MM.1S (cell line): Measurements from ENCODE around the gene SNX5.

ENCODE experiments used
- DNase-seq: peaks from one replicate; pipeline ENCODE4 v3.0.0-alpha.2; 2015
- H2AFZ ChIP-seq: fragments of 300-600 bp; sonication (generic); 2 replicates; pipeline ENCODE4 v1.6.0; 2016; ENCODE audit warnings: antibody characterized with exemption, low read length
- H3F3A ChIP-seq: fragments of 300-600 bp; sonication (generic); 2 replicates; pipeline ENCODE4 v1.6.1; 2016; ENCODE audit warnings: mild to moderate bottlenecking, antibody characterized with exemption, low read length, moderate library complexity, mixed read lengths; ENCODE audit not compliant: insufficient read depth
- H3K27ac ChIP-seq: fragments of 300-600 bp; sonication (generic); 2 replicates; pipeline ENCODE4 v1.5.1; 2016; ENCODE audit warnings: mild to moderate bottlenecking, low read length
- H3K27me3 ChIP-seq: fragments of 300-600 bp; sonication (generic); replicated peaks from 2 replicates; pipeline ENCODE4 v1.6.0; 2016; ENCODE audit warnings: low read length; ENCODE audit not compliant: insufficient read depth
- H3K36me3 ChIP-seq: fragments of 300-600 bp; sonication (generic); replicated peaks from 2 replicates; pipeline ENCODE4 v1.6.1; 2016; ENCODE audit warnings: mild to moderate bottlenecking, low read length, mixed read lengths; ENCODE audit not compliant: insufficient read depth
- H3K4me1 ChIP-seq: fragments of 300-600 bp; sonication (generic); 2 replicates; pipeline ENCODE4 v1.6.1; 2016; ENCODE audit warnings: low read length, mixed read lengths
- H3K4me2 ChIP-seq: fragments of 300-600 bp; sonication (generic); 2 replicates; pipeline ENCODE4 v1.6.0; 2016; ENCODE audit warnings: low read depth, low read length
- H3K4me3 ChIP-seq: fragments of 300-600 bp; sonication (generic); 2 replicates; pipeline ENCODE4 v1.5.1; 2016; ENCODE audit warnings: low read length, mixed read lengths
- H3K79me2 ChIP-seq: fragments of 300-600 bp; sonication (generic); 2 replicates; pipeline ENCODE4 v1.6.1; 2016; ENCODE audit warnings: mixed run types, low read length, mixed read lengths
- H3K9ac ChIP-seq: fragments of 300-600 bp; sonication (generic); 2 replicates; pipeline ENCODE4 v1.6.1; 2016; ENCODE audit warnings: low read length, mixed read lengths
- H3K9me2 ChIP-seq: fragments of 300-600 bp; sonication (generic); replicated peaks from 2 replicates; pipeline ENCODE4 v1.6.1; 2016; ENCODE audit warnings: mild to moderate bottlenecking, low read length, mixed read lengths; ENCODE audit not compliant: insufficient read depth
- H3K9me3 ChIP-seq: fragments of 300-600 bp; sonication (generic); replicated peaks from 2 replicates; pipeline ENCODE4 v1.6.1; 2016; ENCODE audit warnings: mild to moderate bottlenecking, low read length, mixed read lengths; ENCODE audit not compliant: insufficient read depth
- H4K20me1 ChIP-seq: fragments of 300-600 bp; sonication (generic); 2 replicates; pipeline ENCODE4 v1.6.1; 2016; ENCODE audit warnings: mild to moderate bottlenecking, low read length, moderate library complexity, mixed read lengths; ENCODE audit not compliant: insufficient read depth
- EZH2 ChIP-seq: fragments of 300-600 bp; sonication (generic); optimal IDR thresholded peaks from 2 replicates; pipeline ENCODE3; 2017; ENCODE audit warnings: low read depth, mild to moderate bottlenecking, antibody characterized with exemption, low read length, mixed read lengths
- EZH2phosphoT487 ChIP-seq: fragments of 300-600 bp; sonication (generic); IDR thresholded peaks from 2 replicates; pipeline ENCODE4 v1.6.1; 2018; ENCODE audit warnings: antibody characterized with exemption, low read length
- TF ChIP-seq, protein P1 (sequence below): fragments of 300-600 bp; sonication (generic); IDR thresholded peaks from 2 replicates; pipeline ENCODE4 v1.5.1; 2016; ENCODE audit warnings: antibody characterized with exemption, low read length, mixed read lengths

SNX5 gene

DNA sequence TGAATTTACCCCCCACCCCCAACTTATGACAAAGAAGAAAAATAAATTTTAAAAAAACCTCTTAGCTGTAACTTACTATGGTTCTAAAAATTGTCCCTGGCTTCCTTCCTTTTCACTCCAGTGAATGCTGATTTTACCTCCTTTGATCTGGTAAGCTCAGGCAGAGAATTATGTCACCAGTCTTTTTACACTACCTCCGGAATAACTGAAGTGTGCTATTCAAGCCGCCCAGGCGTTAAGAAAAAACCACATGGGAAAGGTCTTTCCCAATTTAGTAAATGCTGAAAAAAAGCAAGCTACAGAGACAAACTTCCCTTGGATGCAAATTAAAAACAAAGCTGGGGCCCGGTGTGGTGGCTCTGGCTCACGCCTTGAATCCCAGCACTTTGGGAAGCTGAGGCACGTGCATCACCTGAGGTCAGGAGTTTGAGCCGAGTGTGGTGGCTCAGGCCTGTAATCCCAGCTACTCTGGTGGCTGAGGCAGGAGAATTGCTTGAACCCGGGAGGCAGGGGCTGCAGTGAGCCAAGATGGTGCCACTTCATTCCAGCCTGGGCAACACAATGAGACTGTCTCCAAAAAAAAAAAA, 12.4 kb downstream of the SNX5 start:
- Histone ChIP-seq H3K27me3 (no peaks in the 10 kb centered on the region), H3K79me2 (peaks cover 100% of the 10 kb centered on the region), H3K36me3 (peaks cover 33% of the 10 kb centered on the region; the same call in 1 of the 2 replicates), H3K9me2 (no peaks in the 10 kb centered on the region), H2AFZ (no peak overlapping the region), H3K4me2 (no peak overlapping the region), H3F3A (peaks cover 33% of the 10 kb centered on the region; the same call in 1 of the 2 replicates), H3K27ac (no peak overlapping the region), H3K9ac (no peak overlapping the region), H4K20me1 (peaks cover 51% of the 10 kb centered on the region), H3K4me3 (no peak overlapping the region), H3K4me1 (peaks cover 37% of the 10 kb centered on the region), H3K9me3 (no peaks in the 10 kb centered on the region)
- TF ChIP-seq EZH2phosphoT487 (no peak), EZH2 (no peak)
- TF ChIP-seq, protein P1, sequence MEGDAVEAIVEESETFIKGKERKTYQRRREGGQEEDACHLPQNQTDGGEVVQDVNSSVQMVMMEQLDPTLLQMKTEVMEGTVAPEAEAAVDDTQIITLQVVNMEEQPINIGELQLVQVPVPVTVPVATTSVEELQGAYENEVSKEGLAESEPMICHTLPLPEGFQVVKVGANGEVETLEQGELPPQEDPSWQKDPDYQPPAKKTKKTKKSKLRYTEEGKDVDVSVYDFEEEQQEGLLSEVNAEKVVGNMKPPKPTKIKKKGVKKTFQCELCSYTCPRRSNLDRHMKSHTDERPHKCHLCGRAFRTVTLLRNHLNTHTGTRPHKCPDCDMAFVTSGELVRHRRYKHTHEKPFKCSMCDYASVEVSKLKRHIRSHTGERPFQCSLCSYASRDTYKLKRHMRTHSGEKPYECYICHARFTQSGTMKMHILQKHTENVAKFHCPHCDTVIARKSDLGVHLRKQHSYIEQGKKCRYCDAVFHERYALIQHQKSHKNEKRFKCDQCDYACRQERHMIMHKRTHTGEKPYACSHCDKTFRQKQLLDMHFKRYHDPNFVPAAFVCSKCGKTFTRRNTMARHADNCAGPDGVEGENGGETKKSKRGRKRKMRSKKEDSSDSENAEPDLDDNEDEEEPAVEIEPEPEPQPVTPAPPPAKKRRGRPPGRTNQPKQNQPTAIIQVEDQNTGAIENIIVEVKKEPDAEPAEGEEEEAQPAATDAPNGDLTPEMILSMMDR, result no peak
- no peak for DNase-seq

GRCh38 chr20:17955302-17955701, 13.3 kb downstream of the SNX5 start:
- H3K79me2 ChIP-seq, result peaks cover 100% of the 10 kb centered on the region
- H2AFZ ChIP-seq, result no peak overlapping the region
- no peaks in the 10 kb centered on the region for H3K9me3 ChIP-seq
- DNase-seq, result no peak
- TF ChIP-seq EZH2phosphoT487 (no peak), EZH2 (no peak)
- TF ChIP-seq, protein P1, result no peak
- H3K27ac ChIP-seq, result no peak overlapping the region
- no peaks in the 10 kb centered on the region for H3K9me2 ChIP-seq
- H3F3A ChIP-seq, result 0 out of 2 replicates have a peak, but pooled peaks cover 33% of the 10 kb centered on the region
- H3K36me3 ChIP-seq, result peaks cover 36% of the 10 kb centered on the region; the same call in 1 of the 2 replicates
- peaks cover 47% of the 10 kb centered on the region for H4K20me1 ChIP-seq
- H3K27me3 ChIP-seq, result no peaks in the 10 kb centered on the region
- H3K4me1 ChIP-seq, result peaks cover 31% of the 10 kb centered on the region
- H3K4me2 ChIP-seq, result no peak overlapping the region
- no peak overlapping the region for H3K4me3 ChIP-seq
- H3K9ac ChIP-seq, result no peak overlapping the region

DNA sequence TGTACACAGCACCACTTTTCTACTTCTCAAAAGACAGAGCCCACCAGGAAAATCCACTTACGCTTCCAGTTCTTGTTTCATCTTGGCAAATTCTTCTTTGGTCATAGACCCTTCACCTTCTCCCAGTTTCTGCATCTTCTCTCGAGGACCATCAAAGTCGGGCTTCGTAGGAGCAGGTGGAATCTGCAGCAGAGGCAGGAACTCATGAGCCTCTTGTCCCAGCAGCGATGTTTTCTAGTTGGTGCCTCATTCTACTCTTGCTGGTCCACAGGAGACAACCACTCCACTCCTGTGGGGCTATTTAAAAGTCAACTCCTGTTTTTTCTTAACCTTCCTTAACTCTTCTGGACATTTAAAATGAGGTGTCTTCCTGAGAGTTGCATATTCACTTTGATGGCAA, 14.7 kb downstream of the SNX5 start:
- no peak overlapping the region for H3K9ac ChIP-seq
- no peak overlapping the region for H3K4me2 ChIP-seq
- no peaks in the 10 kb centered on the region for H3K9me2 ChIP-seq
- H3K4me3 ChIP-seq, result no peak overlapping the region
- H3K36me3 ChIP-seq, result peaks cover 49% of the 10 kb centered on the region; the same call in 1 of the 2 replicates
- no peaks in the 10 kb centered on the region for H3K27me3 ChIP-seq
- peaks cover 100% of the 10 kb centered on the region for H3K79me2 ChIP-seq
- no peaks in the 10 kb centered on the region for H3K9me3 ChIP-seq
- H3F3A ChIP-seq, result 0 out of 2 replicates have a peak, but pooled peaks cover 33% of the 10 kb centered on the region
- TF ChIP-seq EZH2 (no peak), EZH2phosphoT487 (no peak)
- TF ChIP-seq, protein P1, result no peak
- no peak overlapping the region for H3K27ac ChIP-seq
- H2AFZ ChIP-seq, result no peak overlapping the region
- DNase-seq, result no peak
- peaks cover 29% of the 10 kb centered on the region for H3K4me1 ChIP-seq
- peaks cover 40% of the 10 kb centered on the region for H4K20me1 ChIP-seq
